Stimulated activated memory B cell treated with anti-CD40 and anti-IgM and Interleukin-4, amounts not matched to agents 10 μg/mL and 1 μg/mL and 100 μg/mL, for 72 hours (primary cell): ENCODE results near the gene PDCD10.

ENCODE experiments used
- ATAC-seq: fragments of 150-1000 bp; cut with Tn5 transposase; 2 replicates; pipeline ENCODE4 v1.10.0; 2021
- H3K27ac Mint-ChIP-seq: one replicate; pipeline ENCODE4 v1.8.0; 2022; ENCODE audit warnings: mild to moderate bottlenecking, mixed read lengths
- H3K27me3 Mint-ChIP-seq: one replicate; pipeline ENCODE4 v1.8.0; 2022; ENCODE audit warnings: mixed read lengths
- H3K36me3 Mint-ChIP-seq: one replicate; pipeline ENCODE4 v1.8.0; 2022; ENCODE audit warnings: mixed read lengths
- H3K4me1 Mint-ChIP-seq: one replicate; pipeline ENCODE4 v1.8.0; 2022; ENCODE audit warnings: mixed read lengths
- H3K4me3 Mint-ChIP-seq: one replicate; pipeline ENCODE4 v1.8.0; 2022; ENCODE audit warnings: mild to moderate bottlenecking, moderate library complexity, mixed read lengths
- H3K9me3 Mint-ChIP-seq: one replicate; pipeline ENCODE4 v1.8.0; 2022; ENCODE audit warnings: mixed read lengths

The PDCD10 gene

GRCh38 chr3:167718582-167718981 lies 16.1 kb downstream of the PDCD10 start:
- H3K4me3 Mint-ChIP-seq = no peak overlapping the region
- peaks cover 43% of the 10 kb centered on the region for H3K4me1 Mint-ChIP-seq
- H3K27me3 Mint-ChIP-seq = no peaks in the 10 kb centered on the region
- ATAC-seq = no peak
- no peak overlapping the region for H3K27ac Mint-ChIP-seq
- H3K36me3 Mint-ChIP-seq = peaks cover 77% of the 10 kb centered on the region
- no peaks in the 10 kb centered on the region for H3K9me3 Mint-ChIP-seq

- no peak overlapping the region for H3K4me3 Mint-ChIP-seq
- H3K4me1 Mint-ChIP-seq = peaks cover 54% of the 10 kb centered on the region
- ATAC-seq = no peak
- H3K27me3 Mint-ChIP-seq = no peaks in the 10 kb centered on the region
- H3K36me3 Mint-ChIP-seq = peaks cover 89% of the 10 kb centered on the region
- no peaks in the 10 kb centered on the region for H3K9me3 Mint-ChIP-seq
- no peak overlapping the region for H3K27ac Mint-ChIP-seq
Observed at GRCh38 chr3:167716920-167717319, 17.8 kb downstream of the PDCD10 start.

GRCh38 chr3:167714871-167715270 lies 19.8 kb downstream of the PDCD10 start:
- Mint-ChIP-seq H3K36me3 (peaks cover 93% of the 10 kb centered on the region), H3K4me3 (no peak overlapping the region), H3K4me1 (peaks cover 52% of the 10 kb centered on the region), H3K27ac (no peak overlapping the region), H3K9me3 (no peaks in the 10 kb centered on the region), H3K27me3 (no peaks in the 10 kb centered on the region)
- ATAC-seq = no peak

- no peak overlapping the region for H3K27ac Mint-ChIP-seq
- peaks cover 48% of the 10 kb centered on the region for H3K4me1 Mint-ChIP-seq
- peaks cover 88% of the 10 kb centered on the region for H3K36me3 Mint-ChIP-seq
- no peaks in the 10 kb centered on the region for H3K27me3 Mint-ChIP-seq
- H3K4me3 Mint-ChIP-seq = no peak overlapping the region
- no peaks in the 10 kb centered on the region for H3K9me3 Mint-ChIP-seq
- no peak for ATAC-seq
Observed at GRCh38 chr3:167712445-167712844, 22.2 kb downstream of the PDCD10 start.

- peaks cover 88% of the 10 kb centered on the region for H3K36me3 Mint-ChIP-seq
- ATAC-seq = no peak
- no peaks in the 10 kb centered on the region for H3K27me3 Mint-ChIP-seq
- no peaks in the 10 kb centered on the region for H3K9me3 Mint-ChIP-seq
- peaks cover 48% of the 10 kb centered on the region for H3K4me1 Mint-ChIP-seq
- no peak overlapping the region for H3K27ac Mint-ChIP-seq
- no peak overlapping the region for H3K4me3 Mint-ChIP-seq
Observed at GRCh38 chr3:167711439-167711838, 23.3 kb downstream of the PDCD10 start.

GRCh38 chr3:167710552-167710951 lies 24.1 kb downstream of the PDCD10 start:
- H3K4me3 Mint-ChIP-seq = no peak overlapping the region
- peaks cover 85% of the 10 kb centered on the region for H3K36me3 Mint-ChIP-seq
- no peaks in the 10 kb centered on the region for H3K9me3 Mint-ChIP-seq
- ATAC-seq = no peak
- peaks cover 48% of the 10 kb centered on the region for H3K4me1 Mint-ChIP-seq
- no peaks in the 10 kb centered on the region for H3K27me3 Mint-ChIP-seq
- H3K27ac Mint-ChIP-seq = no peak overlapping the region

GRCh38 chr3:167709690-167710089 lies 25.0 kb downstream of the PDCD10 start:
- peaks cover 40% of the 10 kb centered on the region for H3K4me1 Mint-ChIP-seq
- peaks cover 76% of the 10 kb centered on the region for H3K36me3 Mint-ChIP-seq
- ATAC-seq = no peak
- H3K27me3 Mint-ChIP-seq = no peaks in the 10 kb centered on the region
- no peak overlapping the region for H3K4me3 Mint-ChIP-seq
- H3K9me3 Mint-ChIP-seq = no peaks in the 10 kb centered on the region
- H3K27ac Mint-ChIP-seq = no peak overlapping the region

GRCh38 chr3:167705840-167706239 lies 28.9 kb downstream of the PDCD10 start:
- Mint-ChIP-seq H3K4me3 (no peak overlapping the region), H3K9me3 (no peaks in the 10 kb centered on the region), H3K4me1 (peaks cover 3% of the 10 kb centered on the region), H3K36me3 (peaks cover 54% of the 10 kb centered on the region), H3K27me3 (no peaks in the 10 kb centered on the region), H3K27ac (no peak overlapping the region)
- ATAC-seq = no peak

GRCh38 chr3:167700926-167701325 lies 33.8 kb downstream of the PDCD10 start:
- Mint-ChIP-seq H3K9me3 (no peaks in the 10 kb centered on the region), H3K36me3 (peaks cover 34% of the 10 kb centered on the region), H3K4me1 (peaks cover 7% of the 10 kb centered on the region), H3K27ac (no peak overlapping the region), H3K27me3 (no peaks in the 10 kb centered on the region), H3K4me3 (no peak overlapping the region)
- ATAC-seq = no peak

- Mint-ChIP-seq H3K4me1 (peaks cover 7% of the 10 kb centered on the region), H3K4me3 (no peak overlapping the region), H3K36me3 (peaks cover 42% of the 10 kb centered on the region), H3K27me3 (no peaks in the 10 kb centered on the region), H3K27ac (no peak overlapping the region), H3K9me3 (no peaks in the 10 kb centered on the region)
- ATAC-seq = no peak
Observed at GRCh38 chr3:167700046-167700445, 34.6 kb downstream of the PDCD10 start.

- H3K36me3 Mint-ChIP-seq = peaks cover 46% of the 10 kb centered on the region
Observed at GRCh38 chr3:167694121-167694520, 40.6 kb downstream of the PDCD10 start.

GRCh38 chr3:167691366-167691765 lies 43.3 kb downstream of the PDCD10 start:
- Mint-ChIP-seq H3K27ac (no peak overlapping the region), H3K9me3 (no peaks in the 10 kb centered on the region), H3K4me3 (no peak overlapping the region), H3K36me3 (peaks cover 51% of the 10 kb centered on the region), H3K27me3 (no peaks in the 10 kb centered on the region), H3K4me1 (peaks cover 18% of the 10 kb centered on the region)
- peak; percentile 100 for ATAC-seq

More at GRCh38 chr3:167694121-167694520, 40.6 kb downstream of the PDCD10 start:
- no peak for ATAC-seq
- Mint-ChIP-seq H3K4me3 (no peak overlapping the region), H3K27me3 (no peaks in the 10 kb centered on the region), H3K27ac (no peak overlapping the region), H3K9me3 (no peaks in the 10 kb centered on the region), H3K4me1 (peaks cover 17% of the 10 kb centered on the region)

GRCh38 chr3:167684388-167684993 lies 50.2 kb downstream of the PDCD10 start:
- H3K36me3 Mint-ChIP-seq = peaks cover 45% of the 10 kb centered on the region
- H3K9me3 Mint-ChIP-seq = no peaks in the 10 kb centered on the region
- no peaks in the 10 kb centered on the region for H3K27me3 Mint-ChIP-seq
- peak; percentile 57 for ATAC-seq
- no peak overlapping the region for H3K4me3 Mint-ChIP-seq
- no peak overlapping the region for H3K27ac Mint-ChIP-seq
- peaks cover 8% of the 10 kb centered on the region for H3K4me1 Mint-ChIP-seq

- ATAC-seq = no peak
- H3K4me3 Mint-ChIP-seq = no peak overlapping the region
- peaks cover 77% of the 10 kb centered on the region for H3K36me3 Mint-ChIP-seq
- H3K27ac Mint-ChIP-seq = no peak overlapping the region
- H3K27me3 Mint-ChIP-seq = no peaks in the 10 kb centered on the region
- no peaks in the 10 kb centered on the region for H3K4me1 Mint-ChIP-seq
- peaks cover 6% of the 10 kb centered on the region for H3K9me3 Mint-ChIP-seq
Observed at GRCh38 chr3:167679526-167679925, 55.2 kb downstream of the PDCD10 start.

GRCh38 chr3:167675848-167676247 lies 58.8 kb downstream of the PDCD10 start:
- peaks cover 85% of the 10 kb centered on the region for H3K36me3 Mint-ChIP-seq
- H3K27ac Mint-ChIP-seq = no peak overlapping the region

GRCh38 chr3:167673221-167673620 lies 61.5 kb downstream of the PDCD10 start:
- no peak for ATAC-seq
- Mint-ChIP-seq H3K27me3 (no peaks in the 10 kb centered on the region), H3K36me3 (peaks cover 62% of the 10 kb centered on the region), H3K4me1 (no peaks in the 10 kb centered on the region), H3K27ac (no peak overlapping the region), H3K4me3 (no peak overlapping the region), H3K9me3 (peaks cover 13% of the 10 kb centered on the region)

More at GRCh38 chr3:167675848-167676247, 58.8 kb downstream of the PDCD10 start:
- no peak for ATAC-seq
- no peaks in the 10 kb centered on the region for H3K4me1 Mint-ChIP-seq
- H3K9me3 Mint-ChIP-seq = peaks cover 13% of the 10 kb centered on the region
- H3K4me3 Mint-ChIP-seq = no peak overlapping the region
- no peaks in the 10 kb centered on the region for H3K27me3 Mint-ChIP-seq
